C4-2B (cell line): Measurements from ENCODE around the gene NR1D2.

Experiments
- ZFX ChIP-seq: fragments of 450-650 bp; IDR thresholded peaks from 2 replicates; pipeline ENCODE4 v1.6.1; 2017
- TF ChIP-seq, protein P1 (sequence below): fragments of 450-650 bp; conservative IDR thresholded peaks from 2 replicates; pipeline ENCODE4 v1.5.1; 2017; ENCODE audit warnings: mild to moderate bottlenecking

- TF ChIP-seq, protein P1, sequence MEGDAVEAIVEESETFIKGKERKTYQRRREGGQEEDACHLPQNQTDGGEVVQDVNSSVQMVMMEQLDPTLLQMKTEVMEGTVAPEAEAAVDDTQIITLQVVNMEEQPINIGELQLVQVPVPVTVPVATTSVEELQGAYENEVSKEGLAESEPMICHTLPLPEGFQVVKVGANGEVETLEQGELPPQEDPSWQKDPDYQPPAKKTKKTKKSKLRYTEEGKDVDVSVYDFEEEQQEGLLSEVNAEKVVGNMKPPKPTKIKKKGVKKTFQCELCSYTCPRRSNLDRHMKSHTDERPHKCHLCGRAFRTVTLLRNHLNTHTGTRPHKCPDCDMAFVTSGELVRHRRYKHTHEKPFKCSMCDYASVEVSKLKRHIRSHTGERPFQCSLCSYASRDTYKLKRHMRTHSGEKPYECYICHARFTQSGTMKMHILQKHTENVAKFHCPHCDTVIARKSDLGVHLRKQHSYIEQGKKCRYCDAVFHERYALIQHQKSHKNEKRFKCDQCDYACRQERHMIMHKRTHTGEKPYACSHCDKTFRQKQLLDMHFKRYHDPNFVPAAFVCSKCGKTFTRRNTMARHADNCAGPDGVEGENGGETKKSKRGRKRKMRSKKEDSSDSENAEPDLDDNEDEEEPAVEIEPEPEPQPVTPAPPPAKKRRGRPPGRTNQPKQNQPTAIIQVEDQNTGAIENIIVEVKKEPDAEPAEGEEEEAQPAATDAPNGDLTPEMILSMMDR: no peak
- no peak for TF ChIP-seq ZFX
These were observed 8.4 kb downstream of the NR1D2 start for GRCh38 chr3:23953523-23953922.
